ENCODE data around the gene PREB. TPM values are rescaled to one million over a fixed set of nuclear protein-coding genes. Genes with fewer than 3 reads are reported as not detected.
"Not testable (repeated sequence)": the region's sequence is repeated elsewhere in the genome, so short reads cannot be mapped to it uniquely, and the experiment has no call there.

Gene PREB
- total RNA-seq, 4 donors from 2014 or later = 39.9 to 64.7 (median 48.3) TPM

DNA sequence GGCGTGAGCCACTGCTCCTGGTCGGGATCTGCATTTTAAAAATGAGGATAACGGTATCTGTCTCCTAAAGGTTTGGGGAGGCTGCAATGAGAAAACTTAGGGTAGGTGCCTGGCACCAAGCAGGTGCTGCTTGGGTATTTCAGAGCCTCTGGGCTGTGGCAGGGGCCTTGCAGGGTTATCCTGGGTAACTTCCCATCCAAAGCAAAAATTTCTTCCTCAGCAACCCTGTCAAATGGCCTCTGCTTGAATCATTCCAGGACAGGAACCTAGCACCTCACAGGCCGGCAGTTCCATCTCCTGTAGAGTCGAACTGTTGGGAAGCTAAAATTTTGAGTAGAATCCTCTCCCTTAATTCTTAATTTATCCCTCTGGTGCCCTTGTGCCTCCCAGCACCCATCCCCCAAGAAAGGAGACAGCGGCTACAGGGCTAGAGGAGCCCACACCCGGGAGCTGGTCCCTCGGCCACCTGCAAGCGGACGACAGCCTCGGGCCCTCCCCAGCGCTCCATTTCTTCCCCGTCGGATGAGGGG is 16.4 kb downstream of the PREB start:
- Histone ChIP-seq H3K4me1 (peaks cover 5 to 17% (median 16%) of the 10 kb centered on the region in 4 donors), H3K9me3 (no peaks in the 10 kb centered on the region), H3K36me3 (no peaks in the 10 kb centered on the region), H3K4me3 (peak overlapping the region; percentile 43 to 60 (median 48)), H3K27me3 (peaks cover 0 to 41% (median 13%) of the 10 kb centered on the region in 4 donors), H3K27ac (replicated peaks in 1 of 4) (no peak overlapping the region)
- no peak for DNase-seq (ENCODE audit: extremely low spot score)
- intact Hi-C loops (cut with DNase I) = no loop called here
- WGBS = 43% methylated on average over 11 of the region's 14 CpGs
- TF ChIP-seq POLR2A (IDR thresholded peaks at IDR 0.05; ENCODE audit: low read depth) (no peak), POLR2AphosphoS5 (IDR thresholded peaks at IDR 0.05) (no peak), EP300 (IDR thresholded peaks at IDR 0.05) (no peak)
- TF ChIP-seq, protein P1, sequence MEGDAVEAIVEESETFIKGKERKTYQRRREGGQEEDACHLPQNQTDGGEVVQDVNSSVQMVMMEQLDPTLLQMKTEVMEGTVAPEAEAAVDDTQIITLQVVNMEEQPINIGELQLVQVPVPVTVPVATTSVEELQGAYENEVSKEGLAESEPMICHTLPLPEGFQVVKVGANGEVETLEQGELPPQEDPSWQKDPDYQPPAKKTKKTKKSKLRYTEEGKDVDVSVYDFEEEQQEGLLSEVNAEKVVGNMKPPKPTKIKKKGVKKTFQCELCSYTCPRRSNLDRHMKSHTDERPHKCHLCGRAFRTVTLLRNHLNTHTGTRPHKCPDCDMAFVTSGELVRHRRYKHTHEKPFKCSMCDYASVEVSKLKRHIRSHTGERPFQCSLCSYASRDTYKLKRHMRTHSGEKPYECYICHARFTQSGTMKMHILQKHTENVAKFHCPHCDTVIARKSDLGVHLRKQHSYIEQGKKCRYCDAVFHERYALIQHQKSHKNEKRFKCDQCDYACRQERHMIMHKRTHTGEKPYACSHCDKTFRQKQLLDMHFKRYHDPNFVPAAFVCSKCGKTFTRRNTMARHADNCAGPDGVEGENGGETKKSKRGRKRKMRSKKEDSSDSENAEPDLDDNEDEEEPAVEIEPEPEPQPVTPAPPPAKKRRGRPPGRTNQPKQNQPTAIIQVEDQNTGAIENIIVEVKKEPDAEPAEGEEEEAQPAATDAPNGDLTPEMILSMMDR (IDR thresholded peaks at IDR 0.05) = no peak

DNA sequence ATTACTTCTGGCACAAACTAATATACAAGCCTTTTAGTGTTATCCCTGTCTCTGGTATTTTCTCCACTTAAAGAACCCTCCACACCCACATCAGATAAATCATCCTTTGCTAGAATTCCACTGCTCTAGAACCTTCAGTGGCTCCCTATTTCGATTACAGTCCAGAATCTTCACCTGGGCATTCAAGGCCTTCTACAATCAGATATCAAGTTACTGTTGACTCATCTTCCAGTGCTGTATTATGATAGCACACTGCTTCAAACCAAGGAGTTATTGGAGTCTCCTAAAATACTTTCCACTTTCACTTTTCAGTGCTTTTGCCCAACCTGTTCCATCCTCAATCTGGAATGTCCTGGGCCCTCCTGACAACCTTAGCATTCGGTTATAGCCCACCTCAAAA is 18.9 kb downstream of the PREB start:
- peaks cover 5 to 15% (median 14%) of the 10 kb centered on the region in 4 donors for H3K4me1 ChIP-seq
- DNase-seq (ENCODE audit: extremely low spot score) = no peak
- H3K9me3 ChIP-seq = no peaks in the 10 kb centered on the region
- TF ChIP-seq, protein P1 (IDR thresholded peaks at IDR 0.05) = no peak
- TF ChIP-seq EP300 (IDR thresholded peaks at IDR 0.05) = no peak
- TF ChIP-seq POLR2A (IDR thresholded peaks at IDR 0.05; ENCODE audit: low read depth) = no peak
- no peak for TF ChIP-seq POLR2AphosphoS5 (IDR thresholded peaks at IDR 0.05)
- WGBS = 66% methylated on average over 2 of the region's 2 CpGs
- intact Hi-C loops (cut with DNase I) = no loop called here
- H3K36me3 ChIP-seq = no peaks in the 10 kb centered on the region
- no peak overlapping the region for H3K4me3 ChIP-seq
- no peak overlapping the region for H3K27ac ChIP-seq (replicated peaks in 1 of 4)
- peaks cover 0 to 41% (median 13%) of the 10 kb centered on the region in 4 donors for H3K27me3 ChIP-seq

DNA sequence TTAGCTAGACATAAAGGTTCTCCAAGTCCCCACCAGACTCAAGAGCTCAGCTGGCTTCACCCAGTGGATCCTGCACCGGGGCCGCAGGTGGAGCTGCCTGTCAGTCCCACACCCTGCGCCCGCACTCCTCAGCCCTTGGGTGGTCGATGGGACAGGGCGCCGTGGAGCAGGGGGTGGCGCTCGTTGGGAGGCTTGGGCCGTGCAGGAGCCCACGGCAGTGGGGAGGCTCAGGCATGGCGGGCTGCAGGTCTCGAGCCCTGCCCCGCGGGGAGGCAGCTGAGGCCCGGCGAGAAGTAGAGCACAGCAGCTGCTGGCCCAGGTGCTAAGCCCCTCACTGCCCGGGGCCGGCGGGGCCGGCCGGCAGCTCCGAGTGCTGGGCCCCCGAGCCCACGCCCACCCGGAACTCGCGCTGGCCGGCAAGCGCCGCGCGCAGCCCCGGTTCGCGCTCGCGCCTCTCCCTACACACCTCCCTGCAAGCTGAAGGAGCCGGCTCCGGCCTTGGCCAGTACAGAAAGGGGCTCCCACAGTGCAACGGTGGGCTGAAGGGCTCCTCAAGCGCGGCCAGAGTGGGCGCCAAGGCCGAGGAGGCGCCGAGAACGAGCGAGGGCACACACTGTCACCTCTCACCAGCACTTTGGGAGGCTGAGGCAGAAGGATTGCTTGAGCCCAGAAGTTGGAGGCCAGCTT is 22.9 kb downstream of the PREB start:
- 92% methylated on average over 47 of the region's 49 CpGs for WGBS
- intact Hi-C loops (cut with DNase I); H3K4me1 ChIP-seq; H3K9me3 ChIP-seq; H3K4me3 ChIP-seq; H3K36me3 ChIP-seq; DNase-seq (ENCODE audit: extremely low spot score); H3K27ac ChIP-seq (replicated peaks in 1 of 4): not testable (repeated sequence)
- peaks cover 0 to 20% (median 0%) of the 10 kb centered on the region in 4 donors for H3K27me3 ChIP-seq

GRCh38 chr2:27110603-27111352 is 23.7 kb downstream of the PREB start:
- WGBS = 86% methylated on average over 24 of the region's 24 CpGs
- H3K4me3 ChIP-seq; DNase-seq (ENCODE audit: extremely low spot score); intact Hi-C loops (cut with DNase I); H3K4me1 ChIP-seq; H3K27ac ChIP-seq (replicated peaks in 1 of 4); H3K9me3 ChIP-seq; H3K36me3 ChIP-seq: not testable (repeated sequence)
- peaks cover 0 to 20% (median 0%) of the 10 kb centered on the region in 4 donors for H3K27me3 ChIP-seq

DNA sequence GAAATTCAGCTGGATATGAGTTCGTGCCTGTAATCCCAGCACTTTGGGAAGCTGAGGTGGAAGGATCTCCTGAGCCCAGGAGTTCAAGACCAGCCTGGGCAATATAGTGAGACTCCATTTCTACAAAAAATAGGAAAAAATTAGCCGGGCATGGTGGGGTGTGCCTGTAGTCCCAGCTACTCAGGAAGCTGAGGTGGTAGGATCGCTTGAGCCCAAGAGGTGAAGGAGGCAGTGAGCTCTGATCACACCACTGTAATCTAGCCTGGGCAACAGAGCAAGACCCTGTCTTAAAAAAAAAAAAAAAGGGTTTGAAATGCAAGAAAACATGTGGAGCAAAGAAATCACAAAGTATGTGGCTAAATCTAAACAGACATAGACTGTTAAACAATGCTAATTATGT is 25.4 kb downstream of the PREB start:
- peaks cover 0 to 36% (median 0%) of the 10 kb centered on the region in 4 donors for H3K27me3 ChIP-seq
- intact Hi-C loops (cut with DNase I) = no loop called here
- no peak for TF ChIP-seq EP300 (IDR thresholded peaks at IDR 0.05)
- no peak for TF ChIP-seq POLR2A (IDR thresholded peaks at IDR 0.05; ENCODE audit: low read depth)
- TF ChIP-seq, protein P1 (IDR thresholded peaks at IDR 0.05) = no peak
- TF ChIP-seq POLR2AphosphoS5 (IDR thresholded peaks at IDR 0.05) = no peak
- no peaks in the 10 kb centered on the region for H3K9me3 ChIP-seq
- no peak overlapping the region for H3K27ac ChIP-seq (replicated peaks in 1 of 4)
- no peak overlapping the region for H3K4me3 ChIP-seq
- H3K4me1 ChIP-seq = no peaks in the 10 kb centered on the region
- WGBS = 92% methylated on average over 3 of the region's 3 CpGs
- H3K36me3 ChIP-seq = no peaks in the 10 kb centered on the region
- no peak for DNase-seq (ENCODE audit: extremely low spot score)

Measured in esophagus muscularis mucosa (tissue), 4 donors.